ENCODE results near the gene SNIP1. TPM values are rescaled to one million over a fixed set of nuclear protein-coding genes. Genes with fewer than 3 reads are reported as not detected.
A peak's percentile ranks its signal among the peaks of the same experiment; 100 is the strongest.

SNIP1 gene
- total RNA-seq = 22.9 to 27.1 TPM (median 23.7 TPM) in 3 replicates

- Mint-ChIP-seq H3K4me1 (peaks cover 34% of the 10 kb centered on the region), H3K27ac (peak within 1 kb of the TSS; percentile 99), H3K27me3 (ENCODE audit: low read depth) (no peaks in the 10 kb centered on the region), H3K9me3 (no peaks in the 10 kb centered on the region), H3K36me3 (peaks cover 4% of the 10 kb centered on the region), H3K4me3 (peak within 1 kb of the TSS; percentile 99)
- TF ChIP-seq, protein P1, sequence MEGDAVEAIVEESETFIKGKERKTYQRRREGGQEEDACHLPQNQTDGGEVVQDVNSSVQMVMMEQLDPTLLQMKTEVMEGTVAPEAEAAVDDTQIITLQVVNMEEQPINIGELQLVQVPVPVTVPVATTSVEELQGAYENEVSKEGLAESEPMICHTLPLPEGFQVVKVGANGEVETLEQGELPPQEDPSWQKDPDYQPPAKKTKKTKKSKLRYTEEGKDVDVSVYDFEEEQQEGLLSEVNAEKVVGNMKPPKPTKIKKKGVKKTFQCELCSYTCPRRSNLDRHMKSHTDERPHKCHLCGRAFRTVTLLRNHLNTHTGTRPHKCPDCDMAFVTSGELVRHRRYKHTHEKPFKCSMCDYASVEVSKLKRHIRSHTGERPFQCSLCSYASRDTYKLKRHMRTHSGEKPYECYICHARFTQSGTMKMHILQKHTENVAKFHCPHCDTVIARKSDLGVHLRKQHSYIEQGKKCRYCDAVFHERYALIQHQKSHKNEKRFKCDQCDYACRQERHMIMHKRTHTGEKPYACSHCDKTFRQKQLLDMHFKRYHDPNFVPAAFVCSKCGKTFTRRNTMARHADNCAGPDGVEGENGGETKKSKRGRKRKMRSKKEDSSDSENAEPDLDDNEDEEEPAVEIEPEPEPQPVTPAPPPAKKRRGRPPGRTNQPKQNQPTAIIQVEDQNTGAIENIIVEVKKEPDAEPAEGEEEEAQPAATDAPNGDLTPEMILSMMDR (IDR thresholded peaks at IDR 0.05; ENCODE audit: unreplicated experiment) = no peak
- peak; percentile 71 to 87 for DNase-seq (ENCODE audit: low spot score in 2 of 2, unreplicated experiment in 2 of 2)
Measured at GRCh38 chr1:37553927-37554808, at the start of gene SNIP1. SNIP1 (minus strand) TSS chr1:37554293; CDS start chr1:37554229, 64 bp downstream.

- H3K4me1 Mint-ChIP-seq = peaks cover 39% of the 10 kb centered on the region
- no peak overlapping the region for H3K4me3 Mint-ChIP-seq
- no peaks in the 10 kb centered on the region for H3K36me3 Mint-ChIP-seq
- H3K27ac Mint-ChIP-seq = no peak overlapping the region
- TF ChIP-seq, protein P1 (IDR thresholded peaks at IDR 0.05; ENCODE audit: unreplicated experiment) = peak; percentile 59
- no peaks in the 10 kb centered on the region for H3K9me3 Mint-ChIP-seq
- H3K27me3 Mint-ChIP-seq (ENCODE audit: low read depth) = peaks cover 22% of the 10 kb centered on the region
- DNase-seq (ENCODE audit: low spot score in 2 of 2, unreplicated experiment in 2 of 2) = no peak
Measured at GRCh38 chr1:37602750-37603694, 48.9 kb upstream of the SNIP1 start.

GRCh38 chr1:37601441-37601840, 47.3 kb upstream of the SNIP1 start:
- Mint-ChIP-seq H3K9me3 (no peaks in the 10 kb centered on the region), H3K36me3 (no peaks in the 10 kb centered on the region), H3K27ac (peak overlapping the region; percentile 11)

GRCh38 chr1:37599940-37600339, 45.8 kb upstream of the SNIP1 start:
- Mint-ChIP-seq H3K4me1 (peaks cover 50% of the 10 kb centered on the region), H3K36me3 (no peaks in the 10 kb centered on the region), H3K4me3 (no peak overlapping the region), H3K9me3 (no peaks in the 10 kb centered on the region), H3K27me3 (ENCODE audit: low read depth) (peaks cover 22% of the 10 kb centered on the region), H3K27ac (no peak overlapping the region)
- DNase-seq (ENCODE audit: low spot score in 2 of 2, unreplicated experiment in 2 of 2) = no peak
- TF ChIP-seq, protein P1 (IDR thresholded peaks at IDR 0.05; ENCODE audit: unreplicated experiment) = no peak

More at GRCh38 chr1:37601441-37601840, 47.3 kb upstream of the SNIP1 start:
- Mint-ChIP-seq H3K27me3 (ENCODE audit: low read depth) (peaks cover 24% of the 10 kb centered on the region), H3K4me1 (peaks cover 43% of the 10 kb centered on the region), H3K4me3 (no peak overlapping the region)
- TF ChIP-seq, protein P1 (IDR thresholded peaks at IDR 0.05; ENCODE audit: unreplicated experiment) = no peak
- no peak for DNase-seq (ENCODE audit: low spot score in 2 of 2, unreplicated experiment in 2 of 2)

- H3K27me3 Mint-ChIP-seq (ENCODE audit: low read depth) = peaks cover 4% of the 10 kb centered on the region
- DNase-seq (ENCODE audit: low spot score in 2 of 2, unreplicated experiment in 2 of 2) = no peak
- peaks cover 44% of the 10 kb centered on the region for H3K4me1 Mint-ChIP-seq
- TF ChIP-seq, protein P1 (IDR thresholded peaks at IDR 0.05; ENCODE audit: unreplicated experiment) = no peak
- H3K9me3 Mint-ChIP-seq = no peaks in the 10 kb centered on the region
- peak overlapping the region; percentile 99 for H3K4me3 Mint-ChIP-seq
- H3K36me3 Mint-ChIP-seq = peaks cover 3% of the 10 kb centered on the region
- peak overlapping the region; percentile 99 for H3K27ac Mint-ChIP-seq
Measured at GRCh38 chr1:37596182-37596667, 42.1 kb upstream of the SNIP1 start.
